Measurements from ENCODE around the gene MCM7.

DNA sequence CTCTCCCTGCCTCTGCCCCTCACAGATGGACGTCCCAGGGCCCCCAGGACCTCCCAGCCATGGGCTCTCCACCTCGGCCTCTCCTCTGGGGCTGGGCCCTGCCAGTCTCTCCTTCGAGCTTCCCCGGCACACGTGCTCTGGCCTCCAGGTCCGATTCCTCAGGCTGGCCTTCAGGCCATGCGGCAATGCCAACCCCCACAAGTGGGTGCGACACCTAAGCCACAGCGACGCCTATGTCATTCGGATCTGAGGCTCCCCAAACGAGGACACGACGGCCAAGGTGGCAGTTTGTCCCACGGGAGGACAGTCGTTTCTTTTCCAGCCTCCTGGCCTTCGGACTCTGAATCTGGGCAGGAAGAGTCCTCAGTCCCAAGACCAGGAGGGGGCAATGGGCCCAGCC, 5.4 kb upstream of the MCM7 start:
- TF ChIP-seq, protein P1, sequence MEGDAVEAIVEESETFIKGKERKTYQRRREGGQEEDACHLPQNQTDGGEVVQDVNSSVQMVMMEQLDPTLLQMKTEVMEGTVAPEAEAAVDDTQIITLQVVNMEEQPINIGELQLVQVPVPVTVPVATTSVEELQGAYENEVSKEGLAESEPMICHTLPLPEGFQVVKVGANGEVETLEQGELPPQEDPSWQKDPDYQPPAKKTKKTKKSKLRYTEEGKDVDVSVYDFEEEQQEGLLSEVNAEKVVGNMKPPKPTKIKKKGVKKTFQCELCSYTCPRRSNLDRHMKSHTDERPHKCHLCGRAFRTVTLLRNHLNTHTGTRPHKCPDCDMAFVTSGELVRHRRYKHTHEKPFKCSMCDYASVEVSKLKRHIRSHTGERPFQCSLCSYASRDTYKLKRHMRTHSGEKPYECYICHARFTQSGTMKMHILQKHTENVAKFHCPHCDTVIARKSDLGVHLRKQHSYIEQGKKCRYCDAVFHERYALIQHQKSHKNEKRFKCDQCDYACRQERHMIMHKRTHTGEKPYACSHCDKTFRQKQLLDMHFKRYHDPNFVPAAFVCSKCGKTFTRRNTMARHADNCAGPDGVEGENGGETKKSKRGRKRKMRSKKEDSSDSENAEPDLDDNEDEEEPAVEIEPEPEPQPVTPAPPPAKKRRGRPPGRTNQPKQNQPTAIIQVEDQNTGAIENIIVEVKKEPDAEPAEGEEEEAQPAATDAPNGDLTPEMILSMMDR (conservative IDR thresholded peaks at IDR 0.05 in 1 of 2, IDR thresholded peaks at IDR 0.05 in 1 of 2; ENCODE audit: low read depth in 1 of 2, low read length in 2 of 2), result no peak
- no peak for TF ChIP-seq EZH2 (IDR thresholded peaks at IDR 0.05; ENCODE audit: low read length, missing control alignments)

All from fibroblast of lung (primary cell).